Colon (tissue), 2 donors: ENCODE measurements around the gene DYNLRB2.

Experiments
- FAIRE-seq: peaks from 2 replicates; lab custom pipeline; 2012; peaks lifted over from hg19 to GRCh38; lab: Jason Lieb, UNC
- donor health status: control.
- donor health status: control.

Gene DYNLRB2

GRCh38 chr16:80540516-80541305 lies at the start of gene DYNLRB2:
Gene DYNLRB2, plus strand, starts transcription at chr16:80540993. Its CDS starts 84 bp downstream, at chr16:80541077.
- no peak for FAIRE-seq

GRCh38 chr16:80500116-80500859 lies 40.5 kb upstream of the DYNLRB2 start:
- no peak for FAIRE-seq

- FAIRE-seq: no peak
These were observed 39.8 kb upstream of the DYNLRB2 start for GRCh38 chr16:80500961-80501525.

GRCh38 chr16:80503107-80503506 lies 37.7 kb upstream of the DYNLRB2 start:
- no peak for FAIRE-seq

- FAIRE-seq: no peak
These were observed 33.3 kb upstream of the DYNLRB2 start for GRCh38 chr16:80507538-80507937.

- FAIRE-seq: no peak
These were observed 30.9 kb upstream of the DYNLRB2 start for GRCh38 chr16:80509872-80510271.

GRCh38 chr16:80511824-80512592 lies 28.8 kb upstream of the DYNLRB2 start:
- no peak for FAIRE-seq

GRCh38 chr16:80512593-80512853 lies 28.3 kb upstream of the DYNLRB2 start:
- no peak for FAIRE-seq

GRCh38 chr16:80515374-80515773 lies 25.4 kb upstream of the DYNLRB2 start:
- no peak for FAIRE-seq

- FAIRE-seq: no peak
These were observed 22.9 kb upstream of the DYNLRB2 start for GRCh38 chr16:80517846-80518245.

GRCh38 chr16:80518436-80518835 lies 22.4 kb upstream of the DYNLRB2 start:
- no peak for FAIRE-seq

- no peak for FAIRE-seq
These were observed 21.6 kb upstream of the DYNLRB2 start for GRCh38 chr16:80519189-80519588.

- no peak for FAIRE-seq
These were observed 15.4 kb upstream of the DYNLRB2 start for GRCh38 chr16:80525420-80525819.

GRCh38 chr16:80526418-80527061 lies 14.3 kb upstream of the DYNLRB2 start:
- FAIRE-seq: no peak

- no peak for FAIRE-seq
These were observed 13.5 kb upstream of the DYNLRB2 start for GRCh38 chr16:80527297-80527696.

GRCh38 chr16:80530479-80530878 lies 10.3 kb upstream of the DYNLRB2 start:
- no peak for FAIRE-seq

- no peak for FAIRE-seq
These were observed 4.6 kb upstream of the DYNLRB2 start for GRCh38 chr16:80536238-80536637.

GRCh38 chr16:80541306-80541694 lies 507 bp downstream of the DYNLRB2 start:
- no peak for FAIRE-seq

- no peak for FAIRE-seq
These were observed 2.4 kb downstream of the DYNLRB2 start for GRCh38 chr16:80543162-80543561.

GRCh38 chr16:80544326-80544725 lies 3.5 kb downstream of the DYNLRB2 start:
- FAIRE-seq: no peak

- no peak for FAIRE-seq
These were observed 5.5 kb downstream of the DYNLRB2 start for GRCh38 chr16:80546249-80546648.

GRCh38 chr16:80547145-80547544 lies 6.4 kb downstream of the DYNLRB2 start:
- FAIRE-seq: no peak
